GM10266 (cell line): Measurements from ENCODE around the gene PCK1.

ENCODE experiments used
- DNase-seq: peaks from one replicate; pipeline ENCODE4 v3.0.0; 2012; ENCODE audit errors: extremely low spot score
- CTCF ChIP-seq: IDR thresholded peaks from 2 replicates; pipeline ENCODE4 v1.5.1; 2012; ENCODE audit warnings: mild to moderate bottlenecking, low read depth; ENCODE audit not compliant: control insufficient read depth, insufficient read depth; ENCODE audit errors: missing control alignments

Gene PCK1

GRCh38 chr20:57578476-57579165, 17.7 kb downstream of the PCK1 start:
- TF ChIP-seq CTCF = no peak

DNA sequence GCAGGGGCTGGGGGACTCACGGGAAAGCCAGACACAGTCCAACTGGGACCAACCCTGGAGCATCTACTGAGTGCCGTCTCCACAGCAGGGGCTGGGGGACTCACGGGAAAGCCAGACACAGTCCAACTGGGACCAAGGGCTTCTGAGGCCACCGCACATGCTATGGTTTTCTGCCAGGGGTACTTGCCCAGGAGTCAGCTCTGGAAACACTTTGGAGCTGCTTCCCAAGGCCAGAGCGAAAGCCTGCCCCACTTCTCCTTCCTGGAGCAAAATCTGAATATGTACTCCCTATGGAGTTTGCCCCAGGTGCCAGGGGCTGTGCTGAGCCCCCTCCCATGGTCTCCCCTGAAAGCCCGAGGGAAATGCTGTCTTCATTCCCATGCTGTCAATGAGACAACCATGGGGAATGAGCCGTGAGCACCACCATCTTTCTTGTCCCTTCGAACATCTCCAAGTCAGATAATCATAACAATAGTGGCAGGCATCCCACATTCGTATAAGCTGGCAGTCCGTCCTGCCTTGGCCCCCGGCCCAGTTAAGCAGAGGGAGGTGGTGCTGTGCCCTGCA, 18.5 kb downstream of the PCK1 start:
- no peak for DNase-seq
- no peak for TF ChIP-seq CTCF

More at GRCh38 chr20:57578476-57579165, 17.7 kb downstream of the PCK1 start:
- no peak for DNase-seq

GRCh38 chr20:57579898-57580447, 19.1 kb downstream of the PCK1 start:
- DNase-seq = no peak
- TF ChIP-seq CTCF = no peak

GRCh38 chr20:57580478-57581201, 19.7 kb downstream of the PCK1 start:
- TF ChIP-seq CTCF = no peak
- no peak for DNase-seq

- DNase-seq = no peak
Measured at GRCh38 chr20:57581202-57582028, 20.5 kb downstream of the PCK1 start.

GRCh38 chr20:57582029-57582378, 21.1 kb downstream of the PCK1 start:
- DNase-seq = no peak
- no peak for TF ChIP-seq CTCF

More at GRCh38 chr20:57581202-57582028, 20.5 kb downstream of the PCK1 start:
- no peak for TF ChIP-seq CTCF
